Stimulated activated CD8-positive, alpha-beta memory T cell treated with anti-CD3 and anti-CD28 coated beads, Interleukin-15, amount 100 ng/mL, for 24 hours (primary cell): ENCODE data around the gene WASF3.

Source experiments
- DNase-seq: peaks from one replicate; pipeline ENCODE4 v3.0.0-alpha.2; 2020; ENCODE audit warnings: low read depth

The WASF3 gene

DNA sequence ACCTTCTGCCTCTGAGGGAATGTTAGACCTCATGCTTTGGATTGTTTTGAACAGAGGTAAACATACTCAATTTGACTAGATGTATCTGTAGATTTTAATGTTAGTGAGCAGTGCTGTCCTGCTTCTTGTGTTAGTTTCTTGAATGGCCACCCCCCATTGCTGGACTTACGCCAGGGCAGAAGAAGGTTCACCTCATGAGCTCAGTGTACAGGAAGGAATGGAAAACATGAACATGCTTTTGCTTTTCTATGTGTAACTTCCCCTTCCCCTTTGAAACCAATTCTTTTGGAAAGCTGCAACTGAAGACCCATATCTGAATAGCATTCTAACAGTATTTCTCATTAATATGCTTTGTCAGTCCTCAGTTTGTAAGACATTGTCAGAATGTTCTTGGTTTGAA is 32.3 kb downstream of the WASF3 start:
- no peak for DNase-seq

- no peak for DNase-seq
These were observed 32.9 kb downstream of the WASF3 start for GRCh38 chr13:26590379-26590778.

DNA sequence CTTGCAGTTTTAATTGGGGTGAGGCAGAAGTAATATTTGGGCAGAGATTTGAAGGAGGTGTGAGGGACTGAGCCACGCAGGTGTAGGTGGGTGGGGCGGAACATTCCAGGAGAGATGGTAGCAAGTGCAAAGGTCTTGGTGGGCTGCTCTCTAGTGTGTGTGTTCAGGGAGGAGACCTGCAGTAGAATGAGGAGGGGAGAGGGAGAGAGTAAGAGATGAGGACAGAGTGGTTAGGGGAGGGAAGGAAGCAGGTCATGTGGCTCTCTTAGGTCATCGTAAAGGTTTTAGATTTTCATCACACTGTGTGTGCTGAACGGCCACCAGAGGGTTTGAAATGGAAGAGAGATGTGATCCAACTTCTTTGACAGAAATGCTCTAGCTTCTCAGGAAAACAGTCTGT is 33.5 kb downstream of the WASF3 start:
- no peak for DNase-seq

GRCh38 chr13:26591672-26592071 is 34.2 kb downstream of the WASF3 start:
- no peak for DNase-seq

DNA sequence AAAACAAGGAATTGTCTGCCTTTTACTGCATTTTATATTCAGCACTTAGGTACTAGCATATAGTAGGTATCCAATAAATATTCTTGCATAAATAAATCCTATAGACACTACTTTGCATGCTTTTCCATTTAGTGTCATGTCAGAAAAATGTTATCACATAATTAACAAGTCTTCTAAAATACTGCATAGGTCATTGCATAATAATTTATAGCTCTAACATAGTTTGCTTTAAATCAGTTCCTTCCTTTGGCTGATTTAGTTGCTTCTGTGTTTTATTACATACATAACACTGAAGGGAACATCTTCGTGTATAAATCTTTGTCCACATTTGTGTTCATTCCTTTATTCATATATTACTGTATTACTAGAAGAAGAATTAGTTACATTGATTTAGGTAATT is 36.2 kb downstream of the WASF3 start:
- DNase-seq = no peak

DNA sequence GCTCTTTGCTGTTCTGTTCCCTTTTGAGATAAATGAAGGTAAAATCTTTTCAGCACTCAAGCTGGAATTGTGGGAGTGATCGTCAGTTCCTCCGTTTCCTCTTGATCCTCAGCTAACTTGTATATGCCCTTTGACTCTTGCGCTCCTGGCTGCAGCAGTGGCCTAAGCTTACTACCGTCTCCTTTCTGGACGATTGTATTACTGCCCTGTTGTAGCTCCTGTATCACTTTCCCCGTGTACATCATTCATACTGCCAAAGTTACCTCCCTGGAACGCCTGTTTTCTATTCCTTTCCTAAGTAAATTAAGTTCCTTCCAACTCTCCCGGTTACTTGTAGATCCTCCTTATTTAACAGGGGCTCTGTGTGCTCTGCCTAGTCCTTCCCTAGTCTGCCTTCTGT is 36.9 kb downstream of the WASF3 start:
- DNase-seq = no peak

GRCh38 chr13:26596458-26596857 is 39.0 kb downstream of the WASF3 start:
- DNase-seq = no peak

DNA sequence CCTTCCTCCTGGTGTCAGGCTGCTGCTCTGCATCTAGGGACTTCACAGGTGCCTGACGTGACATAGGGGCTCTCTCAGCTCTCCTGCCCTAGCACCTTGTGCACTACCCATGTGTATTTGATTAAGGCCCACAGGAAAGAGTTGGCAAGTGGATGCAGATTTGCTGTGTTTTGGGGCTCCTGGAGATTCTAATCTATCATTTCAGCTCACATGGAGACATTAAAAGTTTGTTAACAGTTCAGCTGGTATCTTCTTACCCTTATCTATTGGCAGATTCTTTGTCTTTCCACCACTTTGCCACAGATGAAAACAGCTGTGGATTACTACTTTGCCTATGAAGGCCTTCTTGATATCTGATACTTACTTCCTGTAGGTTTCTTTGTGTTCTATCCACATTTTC is 41.9 kb downstream of the WASF3 start:
- DNase-seq = no peak

DNA sequence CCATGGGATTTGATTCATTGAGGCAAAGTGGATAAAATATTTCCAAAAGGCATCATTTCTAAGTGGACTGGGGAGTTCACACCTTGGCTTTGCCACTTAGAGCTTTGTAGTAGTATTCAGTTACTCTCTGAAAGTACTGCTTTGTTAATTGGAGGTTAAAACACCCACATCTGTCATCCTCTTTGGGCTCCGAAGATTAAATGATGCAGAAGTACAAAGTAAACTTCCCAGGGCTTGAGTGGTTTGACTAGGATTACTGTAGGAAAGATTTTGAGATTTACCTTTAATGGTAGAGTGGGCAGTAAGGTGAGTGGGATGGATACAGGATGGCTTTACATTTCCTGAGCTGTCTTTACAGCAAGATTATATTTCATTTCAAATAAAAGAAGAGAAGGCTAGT is 42.4 kb downstream of the WASF3 start:
- no peak for DNase-seq

DNA sequence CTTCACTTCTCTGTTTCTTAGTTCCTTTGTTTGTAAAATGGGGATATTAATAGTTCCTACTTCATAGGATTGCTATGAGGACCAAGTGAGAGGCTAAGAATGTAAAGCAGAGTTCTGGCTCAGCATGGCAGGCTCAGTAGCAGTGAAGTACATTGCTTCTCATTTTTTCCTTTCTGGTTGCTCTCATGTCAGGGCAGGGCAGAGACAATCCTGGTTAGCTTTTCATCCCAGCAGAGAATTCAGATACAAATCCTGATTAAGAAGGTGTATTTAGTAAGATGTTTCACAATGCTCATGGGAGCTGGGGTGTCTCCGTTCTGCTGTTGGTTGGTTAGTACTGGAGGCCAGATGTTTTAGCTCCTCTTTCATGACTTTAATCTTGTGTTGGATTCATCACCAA is 42.9 kb downstream of the WASF3 start:
- DNase-seq = no peak

DNA sequence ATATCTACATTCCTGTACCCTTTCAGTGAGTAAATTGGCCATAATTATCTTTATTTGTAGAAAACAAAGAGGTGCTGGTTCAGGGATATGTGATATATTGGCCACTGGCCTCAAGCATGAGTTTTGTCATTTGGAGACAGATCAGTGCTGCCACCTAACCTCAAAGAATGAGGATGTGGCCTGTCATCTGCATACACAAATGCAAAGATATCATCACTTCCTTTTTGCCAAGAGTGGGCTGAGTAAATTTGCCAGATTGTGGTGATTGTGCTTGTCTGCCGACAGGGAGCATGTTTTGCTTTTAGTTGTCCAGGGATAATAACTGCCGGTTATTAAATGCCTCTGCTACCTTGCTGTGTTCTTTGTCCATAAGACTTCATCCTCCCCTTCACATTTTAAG is 44.2 kb downstream of the WASF3 start:
- DNase-seq = no peak

DNA sequence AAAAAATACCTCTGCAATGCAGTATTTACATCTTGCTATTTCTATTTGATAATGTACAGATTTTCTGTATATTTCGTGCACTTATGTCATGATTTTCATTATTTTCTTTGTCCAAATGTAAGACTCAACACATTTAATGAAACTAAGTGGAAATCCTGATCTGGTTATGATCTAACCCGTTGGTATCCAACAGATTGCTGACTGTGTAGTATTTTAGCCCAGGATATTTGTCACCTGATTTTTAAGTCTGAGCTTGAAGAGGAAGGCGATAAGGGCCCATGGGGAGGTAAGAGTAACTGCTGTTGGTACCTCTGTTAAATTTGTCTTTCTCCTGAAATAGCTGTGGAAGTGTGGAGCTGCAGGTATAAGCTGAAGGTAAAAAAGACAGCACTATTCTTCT is 45.3 kb downstream of the WASF3 start:
- DNase-seq = no peak

DNA sequence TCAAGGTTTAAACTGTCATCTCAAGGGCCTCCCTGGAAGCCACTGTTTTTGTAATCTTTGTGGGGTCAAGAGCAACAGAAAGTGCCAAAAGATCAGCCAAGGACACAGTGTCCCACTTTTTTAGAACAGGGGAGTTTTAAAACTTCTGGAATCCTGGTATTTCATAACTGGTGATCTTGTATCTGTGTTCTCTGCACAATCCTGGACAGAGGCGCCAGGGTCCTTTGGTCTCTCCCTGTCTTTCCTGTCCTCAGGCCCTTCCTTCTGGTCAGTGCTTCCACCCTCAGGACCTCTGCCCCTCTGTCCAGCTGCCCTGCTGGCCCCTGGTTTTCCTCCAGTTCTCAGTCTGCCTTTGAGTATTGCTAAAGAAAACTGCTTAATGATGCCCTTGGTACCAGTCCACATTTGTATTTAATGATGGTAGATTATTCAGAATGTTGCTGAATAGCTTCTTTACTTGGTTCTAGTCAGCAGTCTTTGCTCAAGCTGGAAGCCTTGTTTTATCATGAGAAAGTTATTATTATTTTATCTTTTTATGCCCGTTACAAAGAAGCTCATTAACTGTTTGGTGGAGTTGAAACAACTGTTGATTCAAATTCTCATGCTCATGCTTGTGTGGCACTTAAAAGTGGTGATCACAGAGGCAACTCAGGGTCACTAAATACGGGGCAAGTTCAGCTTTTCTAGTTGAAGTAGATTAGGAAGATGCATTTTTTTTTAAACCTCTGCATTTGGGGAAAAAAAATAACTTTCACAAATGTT is 47.5 kb downstream of the WASF3 start:
- DNase-seq = no peak

- no peak for DNase-seq
These were observed 48.4 kb downstream of the WASF3 start for GRCh38 chr13:26605845-26606244.

DNA sequence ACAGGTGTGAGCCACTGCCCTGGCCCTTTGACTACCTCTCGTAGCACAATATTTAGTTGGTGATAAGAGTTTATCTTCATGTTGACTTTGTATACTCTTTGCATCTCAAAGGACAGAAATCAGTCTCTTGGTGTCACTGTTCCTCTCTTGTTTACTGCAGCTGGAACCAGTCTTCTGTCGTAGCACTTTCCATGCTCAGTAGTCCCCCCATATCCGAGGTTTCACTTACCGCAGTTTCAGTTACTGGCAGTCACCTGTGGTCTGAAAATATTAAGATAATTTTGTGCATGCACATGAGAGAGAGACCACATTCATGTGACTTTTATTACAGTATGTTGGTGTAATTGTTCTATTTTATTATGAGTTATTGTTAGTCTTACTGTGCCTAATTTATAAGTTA is 49.1 kb downstream of the WASF3 start:
- DNase-seq = no peak

GRCh38 chr13:26614721-26615120 is 57.2 kb downstream of the WASF3 start:
- DNase-seq = no peak

DNA sequence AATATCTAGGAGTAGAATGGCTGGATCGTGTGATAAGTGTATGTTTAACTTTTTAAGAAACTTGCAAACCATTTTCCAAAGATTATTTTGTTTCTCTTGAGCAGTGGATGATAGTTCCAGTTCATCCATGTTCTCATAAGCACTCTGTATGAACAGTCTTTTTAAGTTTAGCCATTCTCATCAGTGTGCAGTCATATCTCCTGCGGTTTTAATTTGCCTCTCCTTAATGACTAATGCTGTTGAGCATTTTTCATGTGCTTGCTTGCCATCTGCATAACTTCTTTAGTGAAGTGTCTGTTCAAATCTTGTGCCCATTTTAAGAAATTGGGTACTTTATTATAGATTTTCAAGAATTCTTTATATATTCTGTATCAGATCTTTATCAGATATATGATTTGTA is 58.6 kb downstream of the WASF3 start:
- no peak for DNase-seq

GRCh38 chr13:26618726-26619125 is 61.2 kb downstream of the WASF3 start:
- no peak for DNase-seq

DNA sequence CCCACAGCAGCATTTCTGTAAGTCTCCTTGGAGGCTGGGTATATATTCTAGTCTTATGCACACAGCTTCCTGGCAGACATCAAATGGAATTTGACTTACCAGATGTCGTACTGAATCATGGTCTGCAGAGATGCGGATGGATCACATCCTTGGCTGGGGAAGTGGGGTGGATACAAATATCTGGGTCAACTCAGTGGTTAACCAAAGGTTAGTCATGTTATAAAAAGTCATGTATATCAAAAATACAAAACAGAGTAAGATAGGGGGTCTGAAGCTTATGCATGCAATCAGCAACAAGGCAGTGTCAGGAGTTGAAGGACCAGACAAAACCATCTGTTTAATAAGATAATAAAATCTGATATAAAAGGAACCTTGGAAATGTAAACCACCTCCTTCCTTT is 61.9 kb downstream of the WASF3 start:
- no peak for DNase-seq

GRCh38 chr13:26621731-26622401 is 64.4 kb downstream of the WASF3 start:
- DNase-seq = no peak

- DNase-seq = no peak
These were observed 65.6 kb downstream of the WASF3 start for GRCh38 chr13:26623125-26623524.

GRCh38 chr13:26624572-26624971 is 67.1 kb downstream of the WASF3 start:
- no peak for DNase-seq

DNA sequence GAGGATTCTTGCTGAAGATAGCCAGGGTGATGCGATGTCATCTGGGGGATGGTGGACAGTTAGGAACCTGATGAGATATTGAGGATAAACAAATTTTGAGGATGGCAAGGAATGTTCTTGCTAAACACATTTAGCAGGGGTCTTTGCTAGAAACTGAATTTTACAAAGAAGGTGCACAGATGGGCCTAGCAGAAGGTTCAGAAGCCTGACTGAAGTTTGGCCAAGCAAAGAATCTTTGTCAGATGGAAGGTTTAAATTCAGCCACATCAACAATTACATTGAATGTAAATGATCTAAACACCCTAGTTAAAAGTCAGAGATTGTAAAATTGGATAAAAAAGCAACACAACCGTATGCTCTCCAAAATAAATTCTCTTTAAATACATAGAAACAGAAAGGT is 68.8 kb downstream of the WASF3 start:
- no peak for DNase-seq

GRCh38 chr13:26628706-26629105 is 71.2 kb downstream of the WASF3 start:
- no peak for DNase-seq
